Uterus (tissue), 2 donors: Measurements from ENCODE around the gene ZBTB17.

Experiments
- POLR2A ChIP-seq, 2 donors: fragments of 450-650 bp; IDR thresholded peaks; one replicate each; pipeline ENCODE4 v1.6.1; 2016; ENCODE audit warnings: antibody characterized with exemption in 2 of 2, mild to moderate bottlenecking in 1 of 2, moderate library complexity in 1 of 2
- TF ChIP-seq, protein P1 (sequence below), 4 experiments: fragments of 200-600 bp in 2 of 4; fragments of 450-650 bp in 2 of 4; sonication (generic) in 2 of 4; IDR thresholded peaks; one replicate each; pipeline ENCODE4 v1.5.1; 2016 to 2019; ENCODE audit warnings: antibody characterized with exemption in 4 of 4, mild to moderate bottlenecking in 2 of 4, moderate library complexity in 1 of 4

- TF ChIP-seq, protein P1, sequence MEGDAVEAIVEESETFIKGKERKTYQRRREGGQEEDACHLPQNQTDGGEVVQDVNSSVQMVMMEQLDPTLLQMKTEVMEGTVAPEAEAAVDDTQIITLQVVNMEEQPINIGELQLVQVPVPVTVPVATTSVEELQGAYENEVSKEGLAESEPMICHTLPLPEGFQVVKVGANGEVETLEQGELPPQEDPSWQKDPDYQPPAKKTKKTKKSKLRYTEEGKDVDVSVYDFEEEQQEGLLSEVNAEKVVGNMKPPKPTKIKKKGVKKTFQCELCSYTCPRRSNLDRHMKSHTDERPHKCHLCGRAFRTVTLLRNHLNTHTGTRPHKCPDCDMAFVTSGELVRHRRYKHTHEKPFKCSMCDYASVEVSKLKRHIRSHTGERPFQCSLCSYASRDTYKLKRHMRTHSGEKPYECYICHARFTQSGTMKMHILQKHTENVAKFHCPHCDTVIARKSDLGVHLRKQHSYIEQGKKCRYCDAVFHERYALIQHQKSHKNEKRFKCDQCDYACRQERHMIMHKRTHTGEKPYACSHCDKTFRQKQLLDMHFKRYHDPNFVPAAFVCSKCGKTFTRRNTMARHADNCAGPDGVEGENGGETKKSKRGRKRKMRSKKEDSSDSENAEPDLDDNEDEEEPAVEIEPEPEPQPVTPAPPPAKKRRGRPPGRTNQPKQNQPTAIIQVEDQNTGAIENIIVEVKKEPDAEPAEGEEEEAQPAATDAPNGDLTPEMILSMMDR (IDR thresholded peaks at IDR 0.05), result no peak
- no peak for TF ChIP-seq POLR2A (IDR thresholded peaks at IDR 0.05)
These were observed 29.1 kb downstream of the ZBTB17 start for GRCh38 chr1:15946571-15947381.
